PC-3 (cell line): ENCODE measurements around the gene SMC6. TPM values are rescaled to one million over a fixed set of nuclear protein-coding genes. Genes with fewer than 3 reads are reported as not detected.

Source experiments
- ATAC-seq: fragments of 200-7000 bp; cut with Tn5 transposase; 2 replicates; pipeline ENCODE4 v1.9.1; 2020; ENCODE audit warnings: mild to moderate bottlenecking, moderate library complexity
- BruUV-seq: library from RNA; stranded (reverse); fragments of 400-500 nt; replicated peaks from 2 replicates; lab custom pipeline; 2021; lab: Mats Ljungman, UMichigan
- CTCF ChIA-PET: fragments of 300-600 bp; sonication (Branson Sonifier 250); formaldehyde crosslinking; loops from one replicate; lab custom pipeline; 2022; ENCODE audit warnings: antibody characterized with exemption; lab: Charles Lee
- POLR2A ChIA-PET: fragments of 300-600 bp; sonication (Branson Sonifier 250); formaldehyde crosslinking; loops from one replicate; lab custom pipeline; 2022; ENCODE audit warnings: antibody characterized with exemption; ENCODE audit not compliant: unreplicated experiment; lab: Charles Lee
- DNase-seq: peaks from one replicate; pipeline ENCODE4 v3.0.0-alpha.2; 2015
- H2AFZ ChIP-seq: fragments of 300-600 bp; sonication (generic); 2 replicates; pipeline ENCODE4 v1.6.0; 2016; ENCODE audit warnings: antibody characterized with exemption, low read length
- H3F3A ChIP-seq: fragments of 300-600 bp; sonication (generic); one replicate; pipeline ENCODE4 v1.6.0; 2017; ENCODE audit warnings: antibody characterized with exemption, low read length, control low read depth, mild to moderate bottlenecking; ENCODE audit not compliant: unreplicated experiment
- H3K27ac ChIP-seq: fragments of 300-600 bp; sonication (generic); 2 replicates; pipeline ENCODE4 v1.5.1; 2016; ENCODE audit warnings: mild to moderate bottlenecking, low read length
- H3K27me3 ChIP-seq: fragments of 300-600 bp; sonication (generic); 2 replicates; pipeline ENCODE4 v1.6.1; 2016; ENCODE audit warnings: low read length, mixed read lengths
- H3K36me3 ChIP-seq: fragments of 300-600 bp; sonication (generic); 2 replicates; pipeline ENCODE4 v1.6.1; 2016; ENCODE audit warnings: low read depth, mixed run types, low read length, mixed read lengths
- H3K4me1 ChIP-seq: fragments of 300-600 bp; sonication (generic); 2 replicates; pipeline ENCODE4 v1.5.1; 2016; ENCODE audit warnings: low read length; ENCODE audit not compliant: insufficient read depth
- H3K4me2 ChIP-seq: fragments of 300-600 bp; sonication (generic); 2 replicates; pipeline ENCODE4 v1.6.0; 2016; ENCODE audit warnings: low read length
- H3K4me3 ChIP-seq: fragments of 300-600 bp; sonication (generic); 2 replicates; pipeline ENCODE4 v1.5.1; 2016; ENCODE audit warnings: mild to moderate bottlenecking, low read length, mixed read lengths
- H3K79me2 ChIP-seq: fragments of 300-600 bp; sonication (generic); 2 replicates; pipeline ENCODE4 v1.6.1; 2017; ENCODE audit warnings: low read length, mixed read lengths
- H3K9ac ChIP-seq: fragments of 300-600 bp; sonication (generic); 2 replicates; pipeline ENCODE4 v1.6.0; 2016; ENCODE audit warnings: mild to moderate bottlenecking, low read length
- H3K9me2 ChIP-seq: fragments of 300-600 bp; sonication (generic); replicated peaks from 2 replicates; pipeline ENCODE4 v1.6.1; 2016; ENCODE audit warnings: mixed run types, low read length, mixed read lengths
- H3K9me3 ChIP-seq: fragments of 300-600 bp; sonication (generic); 2 replicates; pipeline ENCODE4 v1.6.1; 2016; ENCODE audit warnings: low read length, mixed read lengths
- H4K20me1 ChIP-seq: fragments of 300-600 bp; sonication (generic); 2 replicates; pipeline ENCODE4 v1.6.1; 2016; ENCODE audit warnings: low read length, mixed read lengths
- CTCF ChIP-seq: fragments of 300-600 bp; sonication (generic); conservative IDR thresholded peaks from 2 replicates; pipeline ENCODE4 v1.5.1; 2017; ENCODE audit warnings: antibody characterized with exemption, low read depth, mild to moderate bottlenecking, low read length
- EZH2 ChIP-seq: fragments of 300-600 bp; sonication (generic); IDR thresholded peaks from one replicate; pipeline ENCODE4 v1.6.1; 2017; ENCODE audit warnings: antibody characterized with exemption, mild to moderate bottlenecking, low read length; ENCODE audit not compliant: unreplicated experiment
- EZH2phosphoT487 ChIP-seq: fragments of 300-600 bp; sonication (generic); IDR thresholded peaks from 2 replicates; pipeline ENCODE4 v1.6.1; 2018; ENCODE audit warnings: mild to moderate bottlenecking, antibody characterized with exemption, low read length, borderline replicate concordance
- intact Hi-C: fragments of 100-400 bp; cut with micrococcal nuclease; formaldehyde crosslinking; loops from 2 replicates; pipeline ENCODE4 v1.9.0; 2023
- total RNA-seq: library from RNA; depleted of rRNA; stranded (reverse); fragments of >200 nt; gene quantifications from 2 replicates; pipeline ENCODE4 v1.2.3, GENCODE V29; 2014

SMC6 gene
- total RNA-seq, 1 experiment from 2014 or later: 15.6 TPM

- CTCF ChIA-PET: no interaction called here
- intact Hi-C loops: no loop called here
- BruUV-seq: no TSS peak
Measured at GRCh38 chr2:17634997-17635396, 118.6 kb downstream of the SMC6 start.

GRCh38 chr2:17630089-17630488 is 123.5 kb downstream of the SMC6 start:
- Histone ChIP-seq H4K20me1 (no peaks in the 10 kb centered on the region), H3K27ac (no peak overlapping the region), H3K4me2 (no peak overlapping the region), H3K36me3 (no peaks in the 10 kb centered on the region), H3F3A (no peaks in the 10 kb centered on the region), H3K9ac (no peak overlapping the region), H2AFZ (no peak overlapping the region), H3K79me2 (no peaks in the 10 kb centered on the region), H3K4me1 (no peaks in the 10 kb centered on the region), H3K27me3 (no peaks in the 10 kb centered on the region), H3K9me2 (no peaks in the 10 kb centered on the region), H3K4me3 (no peak overlapping the region), H3K9me3 (peaks cover 3% of the 10 kb centered on the region; the same call in 1 of the 2 replicates)
- ChIA-PET POLR2A (no interaction called here), CTCF (no interaction called here)
- TF ChIP-seq EZH2phosphoT487: no peak
- no peak for TF ChIP-seq EZH2
- TF ChIP-seq CTCF: no peak
- no peak for ATAC-seq
- DNase-seq: no peak
- BruUV-seq: no TSS peak
- intact Hi-C loops: no loop called here

More at GRCh38 chr2:17634997-17635396, 118.6 kb downstream of the SMC6 start:
- Histone ChIP-seq H3K4me2 (no peak overlapping the region), H3K9ac (no peak overlapping the region), H2AFZ (no peak overlapping the region), H3F3A (no peaks in the 10 kb centered on the region), H3K36me3 (no peaks in the 10 kb centered on the region), H4K20me1 (no peaks in the 10 kb centered on the region), H3K4me3 (no peak overlapping the region), H3K9me2 (no peaks in the 10 kb centered on the region), H3K27ac (no peak overlapping the region), H3K79me2 (no peaks in the 10 kb centered on the region), H3K4me1 (no peaks in the 10 kb centered on the region), H3K27me3 (no peaks in the 10 kb centered on the region), H3K9me3 (no peaks in the 10 kb centered on the region)
- POLR2A ChIA-PET: no interaction called here
- TF ChIP-seq EZH2 (no peak), CTCF (no peak), EZH2phosphoT487 (no peak)
- ATAC-seq (no peak), DNase-seq (no peak)

DNA sequence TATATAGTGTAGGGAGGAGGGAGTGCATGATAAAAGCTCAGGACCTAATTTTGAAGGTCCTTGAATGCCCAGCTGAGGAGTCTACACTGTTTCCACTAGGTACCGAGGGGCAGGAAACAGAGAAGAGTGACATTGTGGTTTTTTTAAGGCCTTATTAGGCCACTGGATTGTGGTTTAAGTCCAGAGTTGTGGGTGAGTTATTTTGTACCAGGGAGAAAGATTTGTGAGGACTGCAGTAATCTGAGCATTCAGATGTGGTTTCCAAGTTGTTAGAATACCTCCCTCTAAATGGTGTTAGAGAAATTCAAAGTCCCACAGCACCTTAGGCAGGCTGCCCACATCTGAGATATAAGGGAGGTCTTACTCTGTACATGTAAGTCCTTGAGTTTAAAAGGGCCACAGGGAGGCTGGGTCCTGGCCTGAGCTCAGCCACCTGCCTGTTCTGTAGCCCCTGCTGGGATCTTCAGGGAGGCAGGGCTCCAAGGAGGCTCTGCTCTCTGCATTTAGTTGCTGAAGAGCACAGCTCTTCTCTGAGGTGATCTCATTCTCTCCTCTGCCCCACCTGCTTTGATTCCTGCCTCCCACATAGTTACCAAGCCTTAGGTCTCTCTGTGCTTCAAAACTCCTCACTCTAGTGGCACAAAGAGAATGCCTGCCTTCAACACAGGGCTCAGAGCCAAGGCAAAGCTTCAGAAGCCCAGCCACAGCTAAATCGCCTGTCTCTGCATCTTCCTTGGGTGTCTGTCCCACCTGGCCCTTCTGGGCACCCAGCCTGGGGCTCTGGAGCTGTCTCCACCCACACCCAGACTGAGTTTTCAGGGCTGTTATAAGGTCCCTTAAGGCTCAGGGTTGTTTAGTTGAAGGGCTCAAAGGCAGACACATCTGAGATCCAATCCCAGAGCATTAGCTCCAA is 125.0 kb downstream of the SMC6 start:
- H2AFZ ChIP-seq: no peak overlapping the region
- ATAC-seq (no peak), DNase-seq (no peak)
- intact Hi-C loops: no loop called here
- H3K27me3 ChIP-seq: no peaks in the 10 kb centered on the region
- no TSS peak for BruUV-seq
- H3F3A ChIP-seq: no peaks in the 10 kb centered on the region
- no peak overlapping the region for H3K4me3 ChIP-seq
- H3K9me3 ChIP-seq: peaks cover 3% of the 10 kb centered on the region; the same call in 1 of the 2 replicates
- H3K27ac ChIP-seq: no peak overlapping the region
- H3K79me2 ChIP-seq: no peaks in the 10 kb centered on the region
- no peak overlapping the region for H3K9ac ChIP-seq
- TF ChIP-seq CTCF (no peak), EZH2phosphoT487 (no peak), EZH2 (no peak)
- H3K4me1 ChIP-seq: no peaks in the 10 kb centered on the region
- H3K36me3 ChIP-seq: no peaks in the 10 kb centered on the region
- ChIA-PET POLR2A (no interaction called here), CTCF (no interaction called here)
- no peaks in the 10 kb centered on the region for H3K9me2 ChIP-seq
- no peak overlapping the region for H3K4me2 ChIP-seq
- no peaks in the 10 kb centered on the region for H4K20me1 ChIP-seq
